ENCODE measurements around the gene ELAVL2. TPM values are rescaled to one million over a fixed set of nuclear protein-coding genes. Genes with fewer than 3 reads are reported as not detected.

ELAVL2 gene
- total RNA-seq, 2 experiments from 2014 or later = not detected

DNA sequence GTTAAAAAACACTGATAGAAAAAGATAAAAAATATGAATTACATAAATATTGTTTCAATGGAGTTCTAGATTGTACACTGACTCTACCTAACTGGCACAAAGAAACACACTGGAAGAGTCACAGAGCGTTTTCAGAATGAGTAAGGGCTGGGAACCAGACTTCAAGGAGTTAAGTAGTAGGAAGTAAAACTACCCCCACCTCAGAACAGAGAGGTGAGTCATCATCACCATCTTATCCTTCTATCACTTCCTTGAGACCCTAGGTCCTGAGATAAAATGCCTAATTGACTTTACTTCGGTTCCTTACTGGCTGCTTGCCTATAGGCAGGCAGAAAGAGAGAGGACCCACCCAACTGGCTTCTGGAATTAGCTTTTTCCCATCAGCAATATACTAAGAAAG is 79.7 kb downstream of the ELAVL2 start:
- Histone ChIP-seq H3K36me3 (ENCODE audit: insufficient read depth, low read length) (no peaks in the 10 kb centered on the region), H3K27ac (ENCODE audit: low read depth in 1 of 2, low read length in 2 of 2) (no peak overlapping the region), H3K4me1 (ENCODE audit: insufficient read depth, low read length) (no peaks in the 10 kb centered on the region), H3K9me3 (ENCODE audit: control insufficient read depth in 1 of 2, insufficient read depth in 1 of 2, low read length in 2 of 2) (no peaks in the 10 kb centered on the region), H3K4me3 (ENCODE audit: low read length) (no peak overlapping the region), H3K27me3 (ENCODE audit: control insufficient read depth in 1 of 2, insufficient read depth in 2 of 2, low read length in 2 of 2) (no peaks in the 10 kb centered on the region)
- H3K4me1 Mint-ChIP-seq (ENCODE audit: low read depth) = no peaks in the 10 kb centered on the region
- H3K36me3 Mint-ChIP-seq (ENCODE audit: low read depth) = no peaks in the 10 kb centered on the region
- ChIA-PET POLR2A (no interaction called here), CTCF (no interaction called here)
- H3K4me3 Mint-ChIP-seq = no peak overlapping the region
- H3K27me3 Mint-ChIP-seq = no peaks in the 10 kb centered on the region
- ATAC-seq (ENCODE audit: poor library complexity) = no peak
- DNase-seq = no peak
- intact Hi-C loops (cut with DNase I, micrococcal nuclease) = loop anchor here in 1 of 2 experiments (5.0 kb wide), 1 partner anchor 419 kb away; no protein-coding TSS in a partner anchor
- peaks cover 11% of the 10 kb centered on the region for H3K9me3 Mint-ChIP-seq
- TF ChIP-seq, protein P1, sequence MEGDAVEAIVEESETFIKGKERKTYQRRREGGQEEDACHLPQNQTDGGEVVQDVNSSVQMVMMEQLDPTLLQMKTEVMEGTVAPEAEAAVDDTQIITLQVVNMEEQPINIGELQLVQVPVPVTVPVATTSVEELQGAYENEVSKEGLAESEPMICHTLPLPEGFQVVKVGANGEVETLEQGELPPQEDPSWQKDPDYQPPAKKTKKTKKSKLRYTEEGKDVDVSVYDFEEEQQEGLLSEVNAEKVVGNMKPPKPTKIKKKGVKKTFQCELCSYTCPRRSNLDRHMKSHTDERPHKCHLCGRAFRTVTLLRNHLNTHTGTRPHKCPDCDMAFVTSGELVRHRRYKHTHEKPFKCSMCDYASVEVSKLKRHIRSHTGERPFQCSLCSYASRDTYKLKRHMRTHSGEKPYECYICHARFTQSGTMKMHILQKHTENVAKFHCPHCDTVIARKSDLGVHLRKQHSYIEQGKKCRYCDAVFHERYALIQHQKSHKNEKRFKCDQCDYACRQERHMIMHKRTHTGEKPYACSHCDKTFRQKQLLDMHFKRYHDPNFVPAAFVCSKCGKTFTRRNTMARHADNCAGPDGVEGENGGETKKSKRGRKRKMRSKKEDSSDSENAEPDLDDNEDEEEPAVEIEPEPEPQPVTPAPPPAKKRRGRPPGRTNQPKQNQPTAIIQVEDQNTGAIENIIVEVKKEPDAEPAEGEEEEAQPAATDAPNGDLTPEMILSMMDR (IDR thresholded peaks at IDR 0.05) = no peak
- H3K27ac Mint-ChIP-seq = no peak overlapping the region

DNA sequence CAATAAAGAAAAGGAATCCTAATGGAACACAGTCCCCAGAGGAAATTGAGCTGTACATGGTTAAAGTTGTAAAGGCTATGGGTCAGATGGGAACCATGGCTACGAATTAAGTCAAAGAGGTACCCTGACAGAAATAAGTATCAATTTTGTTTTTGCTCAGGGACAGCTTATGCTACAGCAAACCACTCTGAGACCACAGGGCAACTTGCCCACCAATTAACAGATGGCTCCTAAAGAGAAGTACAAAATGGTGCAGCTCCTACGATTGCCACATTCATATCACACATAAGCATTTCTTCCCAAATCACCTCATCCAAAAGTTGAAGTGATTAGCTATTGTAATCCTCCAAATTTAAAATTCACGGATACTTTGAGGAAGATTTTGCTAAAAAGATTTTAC is 83.0 kb downstream of the ELAVL2 start:
- DNase-seq (no peak), ATAC-seq (ENCODE audit: poor library complexity) (no peak)
- Mint-ChIP-seq H3K27me3 (no peaks in the 10 kb centered on the region), H3K4me3 (no peak overlapping the region), H3K27ac (no peak overlapping the region), H3K36me3 (ENCODE audit: low read depth) (no peaks in the 10 kb centered on the region), H3K4me1 (ENCODE audit: low read depth) (no peaks in the 10 kb centered on the region), H3K9me3 (peaks cover 11% of the 10 kb centered on the region)
- ChIA-PET POLR2A (no interaction called here), CTCF (no interaction called here)
- no peaks in the 10 kb centered on the region for H3K4me1 ChIP-seq (ENCODE audit: insufficient read depth, low read length)
- intact Hi-C loops (cut with DNase I, micrococcal nuclease) = no loop called here
- TF ChIP-seq, protein P1 (IDR thresholded peaks at IDR 0.05) = no peak
- no peaks in the 10 kb centered on the region for H3K27me3 ChIP-seq (ENCODE audit: control insufficient read depth in 1 of 2, insufficient read depth in 2 of 2, low read length in 2 of 2)
- H3K9me3 ChIP-seq (ENCODE audit: control insufficient read depth in 1 of 2, insufficient read depth in 1 of 2, low read length in 2 of 2) = no peaks in the 10 kb centered on the region
- H3K4me3 ChIP-seq (ENCODE audit: low read length) = no peak overlapping the region
- H3K27ac ChIP-seq (ENCODE audit: low read depth in 1 of 2, low read length in 2 of 2) = no peak overlapping the region
- H3K36me3 ChIP-seq (ENCODE audit: insufficient read depth, low read length) = no peaks in the 10 kb centered on the region

DNA sequence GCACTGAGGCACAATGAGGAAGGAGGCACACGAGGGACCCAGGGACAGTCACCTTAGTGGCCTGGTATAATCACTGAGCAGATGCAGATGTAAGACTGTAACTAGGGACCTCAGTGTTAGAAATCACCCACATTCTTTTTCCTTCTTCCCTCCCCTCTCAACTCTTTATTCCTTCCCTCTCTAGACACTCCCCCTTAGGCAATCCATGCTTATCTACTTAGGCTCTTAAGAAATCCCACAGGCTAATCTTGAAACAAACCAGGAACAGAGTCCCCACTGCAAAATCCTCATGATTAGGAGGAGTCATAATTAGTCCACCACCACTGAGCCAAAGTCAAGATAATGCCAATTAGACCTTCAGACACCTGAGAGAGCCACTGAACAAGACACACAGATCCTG is 84.7 kb downstream of the ELAVL2 start:
- Histone ChIP-seq H3K36me3 (ENCODE audit: insufficient read depth, low read length) (no peaks in the 10 kb centered on the region), H3K27me3 (ENCODE audit: control insufficient read depth in 1 of 2, insufficient read depth in 2 of 2, low read length in 2 of 2) (no peaks in the 10 kb centered on the region), H3K9me3 (ENCODE audit: control insufficient read depth in 1 of 2, insufficient read depth in 1 of 2, low read length in 2 of 2) (no peaks in the 10 kb centered on the region), H3K27ac (ENCODE audit: low read depth in 1 of 2, low read length in 2 of 2) (no peak overlapping the region), H3K4me3 (ENCODE audit: low read length) (no peak overlapping the region), H3K4me1 (ENCODE audit: insufficient read depth, low read length) (no peaks in the 10 kb centered on the region)
- no peaks in the 10 kb centered on the region for H3K27me3 Mint-ChIP-seq
- POLR2A ChIA-PET = no interaction called here
- TF ChIP-seq, protein P1 (IDR thresholded peaks at IDR 0.05) = no peak
- CTCF ChIA-PET = no interaction called here
- H3K4me3 Mint-ChIP-seq = no peak overlapping the region
- DNase-seq = no peak
- H3K36me3 Mint-ChIP-seq (ENCODE audit: low read depth) = no peaks in the 10 kb centered on the region
- H3K27ac Mint-ChIP-seq = no peak overlapping the region
- intact Hi-C loops (cut with DNase I, micrococcal nuclease) = no loop called here
- ATAC-seq (ENCODE audit: poor library complexity) = no peak
- no peaks in the 10 kb centered on the region for H3K4me1 Mint-ChIP-seq (ENCODE audit: low read depth)
- peaks cover 18% of the 10 kb centered on the region for H3K9me3 Mint-ChIP-seq

Data from CD4-positive, alpha-beta T cell (primary cell).